HFF-Myc (cell line): ENCODE results near the gene SGSM1.

ENCODE experiments used
- DNase-seq: peaks from one replicate; pipeline ENCODE4 v3.0.0-alpha.2; 2011; ENCODE audit warnings: low read depth; ENCODE audit errors: extremely low read depth
- H3K4me3 ChIP-seq: replicated peaks from 2 replicates; pipeline ENCODE4 v1.5.1; 2011; ENCODE audit warnings: low read depth, mild to moderate bottlenecking, control low read depth, low read length
- CTCF ChIP-seq: IDR thresholded peaks from 2 replicates; pipeline ENCODE4 v1.5.1; 2012; ENCODE audit warnings: mild to moderate bottlenecking, low read depth, low read length, control low read depth; ENCODE audit errors: missing control alignments

SGSM1 gene

GRCh38 chr22:24937114-24937513, 131.1 kb downstream of the SGSM1 start:
- DNase-seq: no peak
- peak; percentile 26 for TF ChIP-seq CTCF
- H3K4me3 ChIP-seq: no peak overlapping the region

- peak; percentile 72 for TF ChIP-seq CTCF
- no peak overlapping the region for H3K4me3 ChIP-seq
- no peak for DNase-seq
Measured at GRCh38 chr22:24938741-24939341, 132.8 kb downstream of the SGSM1 start.

- no peak for TF ChIP-seq CTCF
- no peak for DNase-seq
- no peak overlapping the region for H3K4me3 ChIP-seq
Measured at GRCh38 chr22:24942301-24942700, 136.3 kb downstream of the SGSM1 start.

GRCh38 chr22:24944217-24944937, 138.4 kb downstream of the SGSM1 start:
- no peak for TF ChIP-seq CTCF
- no peak overlapping the region for H3K4me3 ChIP-seq
- DNase-seq: no peak

GRCh38 chr22:24945430-24945829, 139.4 kb downstream of the SGSM1 start:
- no peak overlapping the region for H3K4me3 ChIP-seq
- DNase-seq: no peak
- no peak for TF ChIP-seq CTCF

GRCh38 chr22:24947383-24947782, 141.4 kb downstream of the SGSM1 start:
- no peak overlapping the region for H3K4me3 ChIP-seq
- DNase-seq: no peak
- no peak for TF ChIP-seq CTCF
